H9 (cell line): Measurements from ENCODE around the gene TEKT3. TPM values are rescaled to one million over a fixed set of nuclear protein-coding genes. Genes with fewer than 3 reads are reported as not detected.

Source experiments
- DNase-seq: peaks from one replicate; pipeline ENCODE4 v3.0.0-alpha.2; 2017
- H2AFZ ChIP-seq: one replicate; pipeline ENCODE4 v1.6.1; 2013; ENCODE audit warnings: mild to moderate bottlenecking, low read length, control low read depth, moderate library complexity
- H2AK5ac ChIP-seq: 2 replicates; pipeline ENCODE4 v1.6.1; 2013; ENCODE audit warnings: low read length, control low read depth, mixed read lengths; ENCODE audit not compliant: insufficient read length
- H2BK120ac ChIP-seq: one replicate; pipeline ENCODE4 v1.6.1; 2013; ENCODE audit warnings: low read depth, mild to moderate bottlenecking, low read length, control low read depth, inconsistent platforms; ENCODE audit not compliant: poor library complexity, severe bottlenecking
- H2BK12ac ChIP-seq: 2 replicates; pipeline ENCODE4 v1.6.1; 2013; ENCODE audit warnings: low read length, control low read depth, mixed read lengths, low read depth; ENCODE audit not compliant: insufficient read length
- H2BK15ac ChIP-seq: 2 replicates; pipeline ENCODE4 v1.6.1; 2013; ENCODE audit warnings: low read depth, low read length, control low read depth
- H2BK20ac ChIP-seq: one replicate; pipeline ENCODE4 v1.6.1; 2013; ENCODE audit warnings: low read depth, mild to moderate bottlenecking, low read length, control low read depth, inconsistent platforms; ENCODE audit not compliant: poor library complexity, severe bottlenecking
- H2BK5ac ChIP-seq: 2 replicates; pipeline ENCODE4 v1.6.1; 2013; ENCODE audit warnings: low read length, control low read depth, mixed read lengths; ENCODE audit not compliant: insufficient read length
- H3K14ac ChIP-seq: 2 replicates; pipeline ENCODE4 v1.6.1; 2013; ENCODE audit warnings: low read length, control low read depth; ENCODE audit not compliant: insufficient read depth
- H3K18ac ChIP-seq: 2 replicates; pipeline ENCODE4 v1.6.1; 2013; ENCODE audit warnings: low read depth, mild to moderate bottlenecking, mixed read lengths, low read length, control low read depth; ENCODE audit not compliant: insufficient read length
- H3K23ac ChIP-seq: 2 replicates; pipeline ENCODE4 v1.6.1; 2013; ENCODE audit warnings: low read length, control low read depth, mixed read lengths, low read depth; ENCODE audit not compliant: insufficient read length
- H3K23me2 ChIP-seq: 2 replicates; pipeline ENCODE4 v1.6.1; 2013; ENCODE audit warnings: low read depth, mild to moderate bottlenecking, mixed read lengths, low read length, control low read depth; ENCODE audit not compliant: insufficient read length, poor library complexity, severe bottlenecking
- H3K27ac ChIP-seq: 2 replicates; pipeline ENCODE4 v1.5.1; 2013; ENCODE audit warnings: low read length, control low read depth, mixed read lengths, low read depth; ENCODE audit not compliant: insufficient read length
- H3K27me3 ChIP-seq: 2 replicates; pipeline ENCODE4 v1.6.1; 2013; ENCODE audit warnings: low read length, control low read depth, inconsistent platforms; ENCODE audit not compliant: insufficient read depth
- H3K4ac ChIP-seq: 2 replicates; pipeline ENCODE4 v1.6.1; 2013; ENCODE audit warnings: low read depth, mild to moderate bottlenecking, control low read depth, inconsistent platforms, low read length, moderate library complexity
- H3K4me1 ChIP-seq: 2 replicates; pipeline ENCODE4 v1.6.1; 2013; ENCODE audit warnings: low read length, control low read depth, inconsistent platforms; ENCODE audit not compliant: insufficient read depth
- H3K4me2 ChIP-seq: 2 replicates; pipeline ENCODE4 v1.6.1; 2013; ENCODE audit warnings: low read length, control low read depth, mixed read lengths; ENCODE audit not compliant: insufficient read length, insufficient read depth
- H3K56ac ChIP-seq: 2 replicates; pipeline ENCODE4 v1.6.1; 2013; ENCODE audit warnings: low read depth, mild to moderate bottlenecking, mixed read lengths, low read length, control low read depth; ENCODE audit not compliant: insufficient read length
- H3K79me1 ChIP-seq: 2 replicates; pipeline ENCODE4 v1.6.1; 2013; ENCODE audit warnings: low read depth, mild to moderate bottlenecking, moderate library complexity, low read length, control low read depth, inconsistent platforms; ENCODE audit not compliant: insufficient read depth, poor library complexity, severe bottlenecking
- H3K79me2 ChIP-seq: 2 replicates; pipeline ENCODE4 v1.6.1; 2013; ENCODE audit warnings: low read length, control low read depth, inconsistent platforms; ENCODE audit not compliant: insufficient read depth
- H3K9ac ChIP-seq: 2 replicates; pipeline ENCODE4 v1.6.1; 2013; ENCODE audit warnings: low read length, control low read depth, mixed read lengths; ENCODE audit not compliant: insufficient read length; ENCODE audit errors: extremely low read depth
- H3K9me3 ChIP-seq: one replicate; pipeline ENCODE4 v1.6.1; 2013; ENCODE audit warnings: low read depth, low read length, inconsistent platforms; ENCODE audit not compliant: control insufficient read depth
- H3T11ph ChIP-seq: one replicate; pipeline ENCODE4 v1.6.1; 2013; ENCODE audit warnings: mild to moderate bottlenecking, low read length, control low read depth, inconsistent platforms
- H4K20me1 ChIP-seq: one replicate; pipeline ENCODE4 v1.6.1; 2013; ENCODE audit not compliant: control insufficient read depth, insufficient read length, insufficient read depth
- H4K5ac ChIP-seq: 2 replicates; pipeline ENCODE4 v1.6.1; 2013; ENCODE audit warnings: low read depth, mild to moderate bottlenecking, mixed read lengths, low read length, control low read depth; ENCODE audit not compliant: insufficient read length
- H4K8ac ChIP-seq: replicated peaks from 2 replicates; pipeline ENCODE4 v1.6.1; 2013; ENCODE audit warnings: low read length, control low read depth, mixed read lengths, low read depth; ENCODE audit not compliant: insufficient read length
- H4K91ac ChIP-seq: 2 replicates; pipeline ENCODE4 v1.6.1; 2013; ENCODE audit warnings: low read depth, mild to moderate bottlenecking, moderate library complexity, mixed read lengths, low read length, control low read depth; ENCODE audit not compliant: insufficient read length
- H3K27ac Mint-ChIP-seq, 3 experiments: 2 replicates in 2 of 3; 3 replicates in 1 of 3; pipeline ENCODE4 v1.8.0; 2020 to 2021; ENCODE audit warnings: mixed read lengths in 3 of 3, mild to moderate bottlenecking in 1 of 3, moderate library complexity in 1 of 3
- H3K27me3 Mint-ChIP-seq: 2 replicates; pipeline ENCODE4 v1.8.0; 2021; ENCODE audit warnings: low read depth, mild to moderate bottlenecking, moderate library complexity, mixed read lengths
- H3K36me3 Mint-ChIP-seq, 3 experiments: 2 replicates in 2 of 3; 3 replicates in 1 of 3; pipeline ENCODE4 v1.8.0; 2020 to 2021; ENCODE audit warnings: low read depth in 3 of 3, mixed read lengths in 3 of 3; ENCODE audit not compliant: insufficient read depth in 1 of 3
- H3K4me1 Mint-ChIP-seq, 2 experiments: 2 replicates each; pipeline ENCODE4 v1.8.0; 2020; ENCODE audit warnings: mixed read lengths in 2 of 2
- H3K4me3 Mint-ChIP-seq, 2 experiments: 2 replicates in 1 of 2; 3 replicates in 1 of 2; pipeline ENCODE4 v1.8.0; 2020 to 2021; ENCODE audit warnings: mild to moderate bottlenecking in 2 of 2, mixed read lengths in 2 of 2, moderate library complexity in 1 of 2
- H3K9me3 Mint-ChIP-seq, 2 experiments: 2 replicates in 1 of 2; 3 replicates in 1 of 2; pipeline ENCODE4 v1.8.0; 2020; ENCODE audit warnings: mild to moderate bottlenecking in 2 of 2, mixed read lengths in 2 of 2, moderate library complexity in 1 of 2
- CTCF ChIP-seq: fragments of 200-600 bp; sonication (generic); conservative IDR thresholded peaks from 3 replicates; pipeline ENCODE4 v1.8.0; 2021; ENCODE audit warnings: antibody characterized with exemption, mild to moderate bottlenecking
- WGBS: extraction: QIAGEN DNeasy Blood & Tissue Kit; methylation state at CpG from one replicate; pipeline ENCODE4 v1.1.7; 2013; ENCODE audit warnings: missing lambda C conversion rate, low lambda C conversion rate, mixed read lengths; ENCODE audit not compliant: insufficient read length; ENCODE audit errors: extremely low coverage; 5-methylcytosine and 5-hydroxymethylcytosine counted together
- total RNA-seq: library from RNA; stranded (reverse); gene quantifications from 2 replicates; pipeline ENCODE4 v1.2.1, GENCODE V29; 2021

Gene TEKT3
- total RNA-seq, 1 experiment from 2014 or later: 0.42 TPM

- no peak overlapping the region for H3K14ac ChIP-seq
- no peaks in the 10 kb centered on the region for H3K9me3 Mint-ChIP-seq
- no CpG with 5 or more reads among the region's 13 CpGs for WGBS
- no peak overlapping the region for H3K18ac ChIP-seq
- peaks cover 50% of the 10 kb centered on the region for H3K27me3 Mint-ChIP-seq
- H4K5ac ChIP-seq: no peak overlapping the region
- no peak overlapping the region for H2AK5ac ChIP-seq
- H3K9me3 ChIP-seq: no peaks in the 10 kb centered on the region
- no peak for DNase-seq
- no peak for TF ChIP-seq CTCF
- peaks cover 5 to 7% of the 10 kb centered on the region in 2 experiments; a peak in 3 of 4 replicates for H3K4me1 Mint-ChIP-seq
- H3K27ac ChIP-seq: no peak overlapping the region
- no peaks in the 10 kb centered on the region for H3K79me1 ChIP-seq
- no peak overlapping the region for H3K23ac ChIP-seq
- no peak overlapping the region for H3K4me2 ChIP-seq
- no peaks in the 10 kb centered on the region for H3K79me2 ChIP-seq
- no peak overlapping the region for H3K56ac ChIP-seq
- H3K36me3 Mint-ChIP-seq: no peaks in the 10 kb centered on the region
- no peaks in the 10 kb centered on the region; the same call in 1 of the 2 replicates for H3K27me3 ChIP-seq
- H4K91ac ChIP-seq: no peak overlapping the region
- no peak overlapping the region for H3K4me3 Mint-ChIP-seq
- no peak overlapping the region for H2BK20ac ChIP-seq
- peaks cover 2% of the 10 kb centered on the region for H3K23me2 ChIP-seq
- no peak overlapping the region for H3K4ac ChIP-seq
- H2BK120ac ChIP-seq: no peak overlapping the region
- no peaks in the 10 kb centered on the region for H4K20me1 ChIP-seq
- H2BK15ac ChIP-seq: no peak overlapping the region
- no peak overlapping the region for H3T11ph ChIP-seq
- no peak overlapping the region for H3K27ac Mint-ChIP-seq
- H3K4me1 ChIP-seq: 0 out of 2 replicates have a peak, but pooled peaks cover 1% of the 10 kb centered on the region
- H2AFZ ChIP-seq: no peak overlapping the region
- H3K9ac ChIP-seq: no peak overlapping the region
- no peak overlapping the region for H2BK12ac ChIP-seq
- H4K8ac ChIP-seq: no peak overlapping the region
- no peak overlapping the region for H2BK5ac ChIP-seq
Measured at GRCh38 chr17:15346066-15346595, 4.7 kb upstream of the TEKT3 start.
